Esophagus muscularis mucosa (tissue), 4 donors: ENCODE results near the gene CD300LB. TPM values are rescaled to one million over a fixed set of nuclear protein-coding genes. Genes with fewer than 3 reads are reported as not detected.
"Not testable (repeated sequence)": the region's sequence is repeated elsewhere in the genome, so short reads cannot be mapped to it uniquely, and the experiment has no call there.

Experiments used
- DNase-seq: peaks from one replicate; pipeline ENCODE4 v3.0.0-alpha.2; 2017; ENCODE audit errors: extremely low spot score
- H3K27ac ChIP-seq, 4 donors: fragments of 200-600 bp; sonication (generic); replicated peaks in 1 of 4; 1 replicate in 3 of 4; 2 replicates in 1 of 4; pipeline ENCODE4 v1.5.1; 2016 to 2019; ENCODE audit warnings: mild to moderate bottlenecking in 1 of 4
- H3K27me3 ChIP-seq, 4 donors: fragments of 200-600 bp; sonication (generic); one replicate each; pipeline versions ENCODE4 v1.5.1 to v1.6.0; 2016 to 2019
- H3K36me3 ChIP-seq, 4 donors: fragments of 200-600 bp; sonication (generic); one replicate each; pipeline ENCODE4 v1.5.1; 2016 to 2019
- H3K4me1 ChIP-seq, 4 donors: fragments of 200-600 bp; sonication (generic); one replicate each; pipeline ENCODE4 v1.5.1; 2016 to 2019
- H3K4me3 ChIP-seq, 4 donors: fragments of 200-600 bp; sonication (generic); 1 replicate in 2 of 4; 2 replicates in 2 of 4; pipeline ENCODE4 v1.5.1; 2016 to 2019; ENCODE audit warnings: mild to moderate bottlenecking in 4 of 4, moderate library complexity in 1 of 4
- H3K9me3 ChIP-seq, 4 donors: fragments of 200-600 bp; sonication (generic); 1 replicate in 3 of 4; 2 replicates in 1 of 4; pipeline ENCODE4 v1.5.1; 2016 to 2019
- EP300 ChIP-seq: sonication (generic); formaldehyde crosslinking; IDR thresholded peaks from one replicate; pipeline ENCODE4 v1.6.1; 2017; ENCODE audit warnings: antibody characterized with exemption
- POLR2A ChIP-seq: fragments of 450-650 bp; IDR thresholded peaks from one replicate; pipeline ENCODE4 v1.6.1; 2017; ENCODE audit warnings: antibody characterized with exemption, moderate library complexity, mild to moderate bottlenecking, low read depth
- POLR2AphosphoS5 ChIP-seq, 2 donors: sonication (generic); formaldehyde crosslinking; IDR thresholded peaks; one replicate each; pipeline ENCODE4 v1.6.1; 2017; ENCODE audit warnings: antibody characterized with exemption in 2 of 2
- WGBS: methylation state at CpG from one replicate; pipeline ENCODE4 v1.1.5; 2018; 5-methylcytosine and 5-hydroxymethylcytosine counted together
- intact Hi-C: fragments of 100-400 bp; cut with DNase I; formaldehyde crosslinking; loops from one replicate; pipeline ENCODE4 v1.15.1; 2023
- total RNA-seq, 4 donors: library from RNA; depleted of rRNA; stranded (reverse); fragments of >200 nt; gene quantifications; one replicate each; pipeline versions ENCODE4 v1.1.0 to v1.2.1, GENCODE V29; 2016
- TF ChIP-seq, protein P1 (sequence below), 3 experiments: fragments of 200-600 bp in 2 of 3; fragments of 450-650 bp in 1 of 3; sonication (generic) in 2 of 3; IDR thresholded peaks; one replicate each; pipeline ENCODE4 v1.5.1; 2017 to 2019; ENCODE audit warnings: antibody characterized with exemption in 3 of 3, mild to moderate bottlenecking in 2 of 3, moderate library complexity in 1 of 3

CD300LB gene
- total RNA-seq, 4 donors from 2014 or later, result 0.17 to 0.83 (median 0.23) TPM; not detected in 1

DNA sequence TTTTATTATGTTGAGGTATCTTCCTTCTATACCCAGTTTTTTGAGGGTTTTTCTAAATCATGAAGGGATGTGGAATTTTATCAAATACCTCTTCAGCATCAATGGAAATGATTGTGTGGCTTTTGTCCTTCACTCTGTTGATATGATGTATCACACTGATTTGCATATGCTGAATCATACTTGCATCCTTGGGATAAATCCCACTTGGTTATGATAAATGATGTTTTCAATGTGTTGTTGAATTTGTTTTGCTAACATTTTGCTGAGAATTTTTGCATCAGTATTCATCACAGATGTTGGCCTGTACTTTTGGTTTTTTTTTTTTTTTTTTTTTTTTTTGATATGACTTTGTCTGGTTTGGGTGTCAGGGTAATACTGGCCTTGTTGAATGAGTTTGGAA, 23.1 kb downstream of the CD300LB start:
- Histone ChIP-seq H3K4me3 (no peak overlapping the region), H3K36me3 (no peaks in the 10 kb centered on the region), H3K27ac (no peak overlapping the region), H3K27me3 (peaks cover 0 to 19% (median 0%) of the 10 kb centered on the region in 4 donors), H3K4me1 (no peaks in the 10 kb centered on the region), H3K9me3 (no peaks in the 10 kb centered on the region)
- no peak for DNase-seq
- intact Hi-C loops, result no loop called here
- TF ChIP-seq POLR2A, result no peak
- TF ChIP-seq POLR2AphosphoS5 (IDR thresholded peaks at IDR 0.05), result no peak
- no peak for TF ChIP-seq EP300
- TF ChIP-seq, protein P1, sequence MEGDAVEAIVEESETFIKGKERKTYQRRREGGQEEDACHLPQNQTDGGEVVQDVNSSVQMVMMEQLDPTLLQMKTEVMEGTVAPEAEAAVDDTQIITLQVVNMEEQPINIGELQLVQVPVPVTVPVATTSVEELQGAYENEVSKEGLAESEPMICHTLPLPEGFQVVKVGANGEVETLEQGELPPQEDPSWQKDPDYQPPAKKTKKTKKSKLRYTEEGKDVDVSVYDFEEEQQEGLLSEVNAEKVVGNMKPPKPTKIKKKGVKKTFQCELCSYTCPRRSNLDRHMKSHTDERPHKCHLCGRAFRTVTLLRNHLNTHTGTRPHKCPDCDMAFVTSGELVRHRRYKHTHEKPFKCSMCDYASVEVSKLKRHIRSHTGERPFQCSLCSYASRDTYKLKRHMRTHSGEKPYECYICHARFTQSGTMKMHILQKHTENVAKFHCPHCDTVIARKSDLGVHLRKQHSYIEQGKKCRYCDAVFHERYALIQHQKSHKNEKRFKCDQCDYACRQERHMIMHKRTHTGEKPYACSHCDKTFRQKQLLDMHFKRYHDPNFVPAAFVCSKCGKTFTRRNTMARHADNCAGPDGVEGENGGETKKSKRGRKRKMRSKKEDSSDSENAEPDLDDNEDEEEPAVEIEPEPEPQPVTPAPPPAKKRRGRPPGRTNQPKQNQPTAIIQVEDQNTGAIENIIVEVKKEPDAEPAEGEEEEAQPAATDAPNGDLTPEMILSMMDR (IDR thresholded peaks at IDR 0.05), result no peak

DNA sequence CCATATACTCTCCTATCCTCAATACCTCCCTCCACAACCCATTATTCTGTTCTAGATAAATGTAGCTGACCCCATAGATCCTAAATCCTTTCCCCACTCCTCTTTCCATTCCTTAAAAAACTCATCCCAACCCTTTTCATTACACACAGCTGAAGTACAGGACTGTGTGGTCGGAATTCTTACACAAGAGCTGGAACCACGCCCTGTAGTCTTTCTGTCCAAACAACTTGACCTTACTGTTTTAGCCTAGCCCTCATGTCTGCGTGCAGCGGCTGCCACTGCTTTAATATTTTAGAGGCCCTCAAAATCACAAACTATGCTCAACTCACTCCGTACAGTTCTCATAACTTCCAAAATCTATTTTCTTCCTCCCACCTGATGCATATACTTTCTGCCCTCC, 27.3 kb downstream of the CD300LB start:
- H3K4me3 ChIP-seq, H3K27ac ChIP-seq: not testable (repeated sequence)

DNA sequence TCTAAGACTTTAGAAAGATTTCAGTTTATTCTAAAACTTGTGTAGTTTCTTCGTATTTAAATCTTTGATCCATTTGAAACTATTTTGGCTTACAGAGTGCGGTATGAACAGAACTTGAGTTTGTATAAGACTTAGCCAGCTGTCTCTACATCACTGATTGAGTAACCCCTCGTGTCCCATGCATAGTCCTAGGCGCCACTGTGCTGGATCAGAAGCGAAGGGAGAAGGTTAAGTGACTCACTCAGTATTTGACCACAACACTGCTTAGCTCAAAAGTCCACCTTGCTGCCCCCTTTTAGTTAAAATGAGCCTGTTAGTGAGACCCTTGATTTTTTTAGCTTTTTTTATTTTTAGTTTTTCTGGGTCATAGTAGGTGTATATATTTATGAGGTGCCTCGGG, 28.4 kb downstream of the CD300LB start:
- H3K36me3 ChIP-seq, result no peaks in the 10 kb centered on the region
- intact Hi-C loops, result no loop called here
- H3K27me3 ChIP-seq, result peaks cover 0 to 12% (median 0%) of the 10 kb centered on the region in 4 donors
- 55% methylated on average over 6 of the region's 6 CpGs for WGBS
- H3K27ac ChIP-seq, result no peak overlapping the region
- no peak overlapping the region for H3K4me3 ChIP-seq
- H3K9me3 ChIP-seq, result no peaks in the 10 kb centered on the region
- no peaks in the 10 kb centered on the region for H3K4me1 ChIP-seq
- TF ChIP-seq POLR2AphosphoS5 (IDR thresholded peaks at IDR 0.05) (no peak), EP300 (no peak)
- no peak for DNase-seq

More for the DNA sequence above, 27.3 kb downstream of the CD300LB start:
- DNase-seq, intact Hi-C loops, H3K36me3 ChIP-seq, H3K9me3 ChIP-seq, H3K4me1 ChIP-seq: not testable (repeated sequence)
- 65% methylated on average over 5 of the region's 5 CpGs for WGBS
- H3K27me3 ChIP-seq, result peaks cover 0 to 12% (median 0%) of the 10 kb centered on the region in 4 donors

DNA sequence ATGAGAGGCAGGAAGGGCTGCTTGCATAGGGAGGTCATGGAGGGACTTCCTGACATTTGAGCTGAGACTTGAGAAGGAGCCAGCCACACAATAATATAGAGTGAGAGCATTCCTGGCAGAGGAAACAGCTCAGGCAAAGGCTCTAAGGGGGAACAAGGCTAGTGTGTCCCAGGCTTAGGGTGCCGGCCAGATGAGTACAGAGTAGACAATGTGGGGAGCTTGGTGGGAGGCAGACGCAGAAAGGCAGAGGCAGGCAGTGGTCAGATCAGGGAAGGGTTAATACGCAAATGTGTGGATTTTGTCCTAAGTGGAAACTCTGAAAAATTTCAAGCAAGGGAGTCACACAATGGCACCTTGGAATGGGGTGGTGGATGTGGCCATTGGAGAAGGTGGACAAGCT, 31.3 kb downstream of the CD300LB start:
- TF ChIP-seq POLR2AphosphoS5 (IDR thresholded peaks at IDR 0.05) (no peak), POLR2A (no peak), EP300 (no peak)
- TF ChIP-seq, protein P1 (IDR thresholded peaks at IDR 0.05), result no peak
- intact Hi-C loops, result no loop called here
- H3K4me3 ChIP-seq, result no peak overlapping the region
- WGBS, result 78% methylated on average over 3 of the region's 3 CpGs
- H3K27ac ChIP-seq, result no peak overlapping the region
- H3K9me3 ChIP-seq, result no peaks in the 10 kb centered on the region
- DNase-seq, result no peak
- H3K4me1 ChIP-seq, result no peaks in the 10 kb centered on the region
- peaks cover 0 to 20% (median 0%) of the 10 kb centered on the region in 4 donors for H3K27me3 ChIP-seq
- no peaks in the 10 kb centered on the region for H3K36me3 ChIP-seq

DNA sequence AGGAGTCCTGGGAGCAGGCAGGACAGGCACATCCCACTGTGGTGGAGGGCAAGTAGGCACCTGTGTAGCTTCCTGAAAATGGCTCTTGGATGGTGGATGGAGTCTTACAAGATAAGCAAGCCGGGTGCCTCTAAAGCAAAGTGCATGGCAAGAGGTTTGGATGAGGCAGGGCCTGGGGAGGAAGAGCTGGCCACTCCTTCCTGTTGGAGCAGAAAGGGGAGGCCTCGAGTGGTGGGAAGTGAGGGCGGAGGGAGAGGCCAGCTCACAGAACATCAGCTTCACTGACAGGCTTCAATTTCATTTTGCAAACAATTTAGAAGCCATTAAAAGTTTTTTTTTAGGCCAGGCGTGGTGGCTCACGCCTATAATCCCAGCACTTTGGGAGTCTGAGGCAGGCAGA, 33.8 kb downstream of the CD300LB start:
- Histone ChIP-seq H3K4me1 (no peaks in the 10 kb centered on the region), H3K27ac (no peak overlapping the region), H3K27me3 (peaks cover 0 to 34% (median 0%) of the 10 kb centered on the region in 4 donors), H3K4me3 (no peak overlapping the region), H3K9me3 (no peaks in the 10 kb centered on the region), H3K36me3 (no peaks in the 10 kb centered on the region)
- intact Hi-C loops, result no loop called here
- TF ChIP-seq POLR2AphosphoS5 (IDR thresholded peaks at IDR 0.05), result no peak
- DNase-seq, result no peak
- 64% methylated on average over 5 of the region's 5 CpGs for WGBS

DNA sequence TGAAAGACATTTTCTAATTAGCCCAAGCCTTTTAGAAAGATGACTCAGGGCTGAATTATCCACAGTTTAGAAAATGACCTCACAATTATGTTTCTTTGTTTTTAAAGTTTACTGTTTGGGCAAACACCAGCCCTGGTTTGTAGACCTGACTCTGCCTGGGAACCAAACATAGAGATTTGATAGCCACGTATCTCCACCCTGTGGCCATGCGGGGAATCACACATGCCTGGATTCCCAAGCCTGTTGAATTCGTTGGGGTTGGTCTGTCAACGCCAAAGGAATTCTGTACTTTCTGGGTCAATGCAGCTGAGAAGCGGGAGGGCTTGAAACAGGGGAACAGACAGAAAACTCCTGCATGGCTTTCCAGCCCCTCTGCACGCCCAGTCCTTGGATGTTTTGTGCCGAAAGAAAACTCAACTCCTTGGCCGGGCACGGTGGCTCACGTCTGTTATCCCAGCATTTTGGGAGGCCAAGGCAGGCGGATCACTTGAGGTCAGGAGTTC, 37.9 kb downstream of the CD300LB start:
- Histone ChIP-seq H3K27ac (no peak overlapping the region), H3K9me3 (no peaks in the 10 kb centered on the region), H3K27me3 (peaks cover 0 to 39% (median 0%) of the 10 kb centered on the region in 4 donors), H3K4me3 (no peak overlapping the region), H3K4me1 (no peaks in the 10 kb centered on the region), H3K36me3 (no peaks in the 10 kb centered on the region)
- DNase-seq, result no peak
- 32% methylated on average over 9 of the region's 11 CpGs for WGBS
- intact Hi-C loops, result no loop called here
- TF ChIP-seq POLR2A, result no peak
- TF ChIP-seq, protein P1 (IDR thresholded peaks at IDR 0.05), result peak; percentile 78 to 93 (median 84)
